HTR-8/SVneo (cell line): ENCODE measurements around the gene GAR1.
"Not testable (repeated sequence)": the region's sequence is repeated elsewhere in the genome, so short reads cannot be mapped to it uniquely, and the experiment has no call there.

Experiments used
- DNase-seq: peaks from one replicate; pipeline ENCODE4 v3.0.0; 2011; ENCODE audit warnings: low spot score, mixed read lengths; ENCODE audit not compliant: insufficient read length
- FAIRE-seq: peaks from 2 replicates; lab custom pipeline; 2011; peaks lifted over from hg19 to GRCh38; lab: Jason Lieb, UNC

Gene GAR1

GRCh38 chr4:109815151-109816081 lies at the start of gene GAR1:
GAR1 (plus strand) TSS chr4:109815762; CDS start chr4:109816165, 403 bp downstream.
- FAIRE-seq: peak; percentile 99
- DNase-seq: peak; percentile 95

GRCh38 chr4:109782092-109782491 lies 33.5 kb upstream of the GAR1 start:
- not testable (repeated sequence) for DNase-seq

GRCh38 chr4:109786846-109787245 lies 28.7 kb upstream of the GAR1 start:
- DNase-seq: no peak
- FAIRE-seq: no peak

More at GRCh38 chr4:109782092-109782491, 33.5 kb upstream of the GAR1 start:
- FAIRE-seq: not testable (repeated sequence)

- FAIRE-seq (no peak), DNase-seq (no peak)
Measured at GRCh38 chr4:109787807-109788206, 27.8 kb upstream of the GAR1 start.

- FAIRE-seq (no peak), DNase-seq (no peak)
Measured at GRCh38 chr4:109795059-109795458, 20.5 kb upstream of the GAR1 start.

GRCh38 chr4:109798866-109799265 lies 16.7 kb upstream of the GAR1 start:
- FAIRE-seq (no peak), DNase-seq (no peak)

- DNase-seq: no peak
- no peak for FAIRE-seq
Measured at GRCh38 chr4:109801099-109801789, 14.3 kb upstream of the GAR1 start.

GRCh38 chr4:109801895-109802319 lies 13.7 kb upstream of the GAR1 start, which contains the start of gene CFI:
CFI (minus strand) TSS chr4:109801999; CDS start chr4:109801971, 28 bp downstream.
- FAIRE-seq: no peak

GRCh38 chr4:109803924-109804571 lies 11.5 kb upstream of the GAR1 start:
- FAIRE-seq: peak; percentile 28
- DNase-seq: peak; percentile 50

More at GRCh38 chr4:109801895-109802319, 13.7 kb upstream of the GAR1 start, which contains the start of gene CFI:
- DNase-seq: peak; percentile 41

GRCh38 chr4:109809655-109810054 lies 5.9 kb upstream of the GAR1 start:
- FAIRE-seq (no peak), DNase-seq (no peak)

GRCh38 chr4:109810552-109811387 lies 4.8 kb upstream of the GAR1 start:
- peak; percentile 4 for FAIRE-seq
- DNase-seq: no peak

- FAIRE-seq (no peak), DNase-seq (peak; percentile 2)
Measured at GRCh38 chr4:109811707-109812106, 3.9 kb upstream of the GAR1 start.

GRCh38 chr4:109816082-109816442 lies 500 bp downstream of the GAR1 start:
- FAIRE-seq (no peak), DNase-seq (peak; percentile 2)

GRCh38 chr4:109816894-109817293 lies 1.3 kb downstream of the GAR1 start:
- DNase-seq (no peak), FAIRE-seq (no peak)

GRCh38 chr4:109818268-109818667 lies 2.7 kb downstream of the GAR1 start:
- FAIRE-seq (no peak), DNase-seq (no peak)

- no peak for FAIRE-seq
- no peak for DNase-seq
Measured at GRCh38 chr4:109820563-109820962, 5.0 kb downstream of the GAR1 start.

GRCh38 chr4:109821185-109821584 lies 5.6 kb downstream of the GAR1 start:
- no peak for FAIRE-seq
- no peak for DNase-seq

GRCh38 chr4:109826719-109827118 lies 11.2 kb downstream of the GAR1 start:
- no peak for DNase-seq

GRCh38 chr4:109827672-109828071 lies 12.1 kb downstream of the GAR1 start, which contains the start of gene RRH:
RRH (plus strand) TSS chr4:109827972; CDS start chr4:109828028, 56 bp downstream.
- DNase-seq: no peak
- no peak for FAIRE-seq

More at GRCh38 chr4:109826719-109827118, 11.2 kb downstream of the GAR1 start:
- no peak for FAIRE-seq
